ENCODE data around the gene SEBOX.

GRCh38 chr17:28317099-28317965 lies 47.7 kb downstream of the SEBOX start:
- TF ChIP-seq E2F6 (IDR thresholded peaks at IDR 0.05; ENCODE audit: borderline replicate concordance, low read depth), result no peak
- no peak for TF ChIP-seq CTCF (IDR thresholded peaks at IDR 0.05)
- TF ChIP-seq RAD21 (conservative IDR thresholded peaks at IDR 0.05 in 1 of 2, IDR thresholded peaks at IDR 0.05 in 1 of 2), result no peak
- TF ChIP-seq KDM1A (IDR thresholded peaks at IDR 0.05; ENCODE audit: low read depth), result no peak
- no peak for TF ChIP-seq KDM5A (IDR thresholded peaks at IDR 0.05)
- TF ChIP-seq CBX8 (IDR thresholded peaks at IDR 0.05), result no peak
- TF ChIP-seq POLR2A (IDR thresholded peaks at IDR 0.05; ENCODE audit: low read length), result no peak
- no peak for TF ChIP-seq BHLHE40 (IDR thresholded peaks at IDR 0.05; ENCODE audit: low read depth, low read length)
- TF ChIP-seq NFE2L2 (conservative IDR thresholded peaks at IDR 0.05; ENCODE audit: low read length), result no peak
- no peak for TF ChIP-seq EP300 (IDR thresholded peaks at IDR 0.05)
- TF ChIP-seq CEBPB (IDR thresholded peaks at IDR 0.05), result no peak
- TF ChIP-seq HDAC2 (IDR thresholded peaks at IDR 0.05), result no peak
- TF ChIP-seq REST (IDR thresholded peaks at IDR 0.05), result no peak

Data from A549 (cell line).